Esophagus muscularis mucosa (tissue), 4 donors: ENCODE results near the gene GYPC. TPM values are rescaled to one million over a fixed set of nuclear protein-coding genes. Genes with fewer than 3 reads are reported as not detected.

ENCODE experiments used
- DNase-seq: peaks from one replicate; pipeline ENCODE4 v3.0.0-alpha.2; 2017; ENCODE audit errors: extremely low spot score
- H3K27ac ChIP-seq, 4 donors: fragments of 200-600 bp; sonication (generic); replicated peaks in 1 of 4; 1 replicate in 3 of 4; 2 replicates in 1 of 4; pipeline ENCODE4 v1.5.1; 2016 to 2019; ENCODE audit warnings: mild to moderate bottlenecking in 1 of 4
- H3K27me3 ChIP-seq, 4 donors: fragments of 200-600 bp; sonication (generic); one replicate each; pipeline versions ENCODE4 v1.5.1 to v1.6.0; 2016 to 2019
- H3K36me3 ChIP-seq, 4 donors: fragments of 200-600 bp; sonication (generic); one replicate each; pipeline ENCODE4 v1.5.1; 2016 to 2019
- H3K4me1 ChIP-seq, 4 donors: fragments of 200-600 bp; sonication (generic); one replicate each; pipeline ENCODE4 v1.5.1; 2016 to 2019
- H3K4me3 ChIP-seq, 4 donors: fragments of 200-600 bp; sonication (generic); 1 replicate in 2 of 4; 2 replicates in 2 of 4; pipeline ENCODE4 v1.5.1; 2016 to 2019; ENCODE audit warnings: mild to moderate bottlenecking in 4 of 4, moderate library complexity in 1 of 4
- H3K9me3 ChIP-seq, 4 donors: fragments of 200-600 bp; sonication (generic); 1 replicate in 3 of 4; 2 replicates in 1 of 4; pipeline ENCODE4 v1.5.1; 2016 to 2019
- CTCF ChIP-seq, 3 experiments: fragments of 200-600 bp in 2 of 3; fragments of 450-650 bp in 1 of 3; sonication (generic) in 2 of 3; IDR thresholded peaks; one replicate each; pipeline ENCODE4 v1.5.1; 2017 to 2019; ENCODE audit warnings: antibody characterized with exemption in 3 of 3, mild to moderate bottlenecking in 2 of 3, moderate library complexity in 1 of 3
- EP300 ChIP-seq: sonication (generic); formaldehyde crosslinking; IDR thresholded peaks from one replicate; pipeline ENCODE4 v1.6.1; 2017; ENCODE audit warnings: antibody characterized with exemption
- POLR2A ChIP-seq: fragments of 450-650 bp; IDR thresholded peaks from one replicate; pipeline ENCODE4 v1.6.1; 2017; ENCODE audit warnings: antibody characterized with exemption, moderate library complexity, mild to moderate bottlenecking, low read depth
- POLR2AphosphoS5 ChIP-seq, 2 donors: sonication (generic); formaldehyde crosslinking; IDR thresholded peaks; one replicate each; pipeline ENCODE4 v1.6.1; 2017; ENCODE audit warnings: antibody characterized with exemption in 2 of 2
- WGBS: methylation state at CpG from one replicate; pipeline ENCODE4 v1.1.5; 2018; 5-methylcytosine and 5-hydroxymethylcytosine counted together
- intact Hi-C: fragments of 100-400 bp; cut with DNase I; formaldehyde crosslinking; loops from one replicate; pipeline ENCODE4 v1.15.1; 2023
- total RNA-seq, 4 donors: library from RNA; depleted of rRNA; stranded (reverse); fragments of >200 nt; gene quantifications; one replicate each; pipeline versions ENCODE4 v1.1.0 to v1.2.1, GENCODE V29; 2016

The GYPC gene
- total RNA-seq, 4 donors from 2014 or later: 119 to 197 (median 167) TPM

- peaks cover 28 to 51% (median 48%) of the 10 kb centered on the region in 4 donors for H3K36me3 ChIP-seq
- WGBS: 51% methylated on average over 2 of the region's 2 CpGs
- no peak overlapping the region for H3K27ac ChIP-seq
Measured at GRCh38 chr2:126698376-126698775, 42.4 kb downstream of the GYPC start.

GRCh38 chr2:126699018-126699417, 43.1 kb downstream of the GYPC start:
- Histone ChIP-seq H3K4me1 (peaks cover 25 to 35% (median 32%) of the 10 kb centered on the region in 4 donors), H3K36me3 (peaks cover 21 to 44% (median 42%) of the 10 kb centered on the region in 4 donors), H3K9me3 (no peaks in the 10 kb centered on the region), H3K27ac (peak overlapping the region in 2 of 4 donors; percentile 20 to 46), H3K27me3 (no peaks in the 10 kb centered on the region), H3K4me3 (no peak overlapping the region)
- intact Hi-C loops: no loop called here
- 80% methylated on average over 1 of the region's 2 CpGs for WGBS
- DNase-seq: no peak
- no peak for TF ChIP-seq POLR2A
- TF ChIP-seq EP300: no peak
- no peak for TF ChIP-seq CTCF (IDR thresholded peaks at IDR 0.05)
- TF ChIP-seq POLR2AphosphoS5 (IDR thresholded peaks at IDR 0.05): no peak

More at GRCh38 chr2:126698376-126698775, 42.4 kb downstream of the GYPC start:
- H3K4me1 ChIP-seq: peaks cover 23 to 34% (median 26%) of the 10 kb centered on the region in 4 donors
- intact Hi-C loops: no loop called here
- H3K4me3 ChIP-seq: no peak overlapping the region
- DNase-seq: no peak
- H3K9me3 ChIP-seq: no peaks in the 10 kb centered on the region
- no peaks in the 10 kb centered on the region for H3K27me3 ChIP-seq
- TF ChIP-seq POLR2AphosphoS5 (IDR thresholded peaks at IDR 0.05): no peak
- no peak for TF ChIP-seq EP300
- TF ChIP-seq POLR2A: no peak
- no peak for TF ChIP-seq CTCF (IDR thresholded peaks at IDR 0.05)

GRCh38 chr2:126699716-126700581, 44.0 kb downstream of the GYPC start:
- no peak for DNase-seq
- Histone ChIP-seq H3K27ac (peak overlapping the region; percentile 1 to 46 (median 30)), H3K36me3 (peaks cover 18 to 36% (median 34%) of the 10 kb centered on the region in 4 donors), H3K4me3 (no peak overlapping the region), H3K27me3 (no peaks in the 10 kb centered on the region), H3K9me3 (no peaks in the 10 kb centered on the region), H3K4me1 (peaks cover 35 to 44% (median 41%) of the 10 kb centered on the region in 4 donors)
- intact Hi-C loops: no loop called here
- WGBS: 44% methylated on average over 4 of the region's 4 CpGs
- TF ChIP-seq POLR2A (no peak), EP300 (no peak), CTCF (IDR thresholded peaks at IDR 0.05) (no peak), POLR2AphosphoS5 (IDR thresholded peaks at IDR 0.05) (no peak)

- no peaks in the 10 kb centered on the region for H3K9me3 ChIP-seq
- intact Hi-C loops: no loop called here
- no peak for TF ChIP-seq POLR2AphosphoS5 (IDR thresholded peaks at IDR 0.05)
- TF ChIP-seq POLR2A: no peak
- TF ChIP-seq EP300: no peak
- TF ChIP-seq CTCF (IDR thresholded peaks at IDR 0.05): no peak
- H3K4me1 ChIP-seq: peaks cover 41 to 48% (median 47%) of the 10 kb centered on the region in 4 donors
- no peaks in the 10 kb centered on the region for H3K27me3 ChIP-seq
- 42% methylated on average over 2 of the region's 2 CpGs for WGBS
- H3K36me3 ChIP-seq: peaks cover 12 to 29% (median 27%) of the 10 kb centered on the region in 4 donors
- H3K27ac ChIP-seq: peak overlapping the region in 3 of 4 donors; percentile 3 to 46 (median 20)
- H3K4me3 ChIP-seq: no peak overlapping the region
- DNase-seq: no peak
Measured at GRCh38 chr2:126700677-126701076, 44.7 kb downstream of the GYPC start.
